GM12878 (cell line): ENCODE measurements around the gene BGLAP. TPM values are rescaled to one million over a fixed set of nuclear protein-coding genes. Genes with fewer than 3 reads are reported as not detected.

Source experiments
- ATAC-seq: fragments of 200-7000 bp; cut with Tn5 transposase; 3 replicates; pipeline ENCODE4 v1.9.1; 2020; ENCODE audit warnings: mild to moderate bottlenecking, moderate library complexity
- BruUV-seq: library from RNA; stranded (reverse); fragments of 400-500 nt; replicated peaks from 2 replicates; lab custom pipeline; 2021; lab: Mats Ljungman, UMichigan
- CTCF ChIA-PET: fragments of 300-600 bp; sonication (Branson Sonifier 250); formaldehyde crosslinking; extraction: SDS; loops from one replicate; lab custom pipeline; 2021; ENCODE audit warnings: inconsistent platforms; lab: Yijun Ruan, JAX
- POLR2A ChIA-PET: fragments of 350-600 bp; formaldehyde crosslinking; extraction: SDS; loops from one replicate; lab custom pipeline; 2021; ENCODE audit warnings: inconsistent platforms; lab: Charles Lee
- RAD21 ChIA-PET: fragments of 300-600 bp; sonication (Branson Sonifier 250); formaldehyde crosslinking; loops from one replicate; lab custom pipeline; 2023; ENCODE audit warnings: antibody characterized with exemption; ENCODE audit not compliant: unreplicated experiment; lab: Charles Lee
- SMC1A ChIA-PET: fragments of 300-600 bp; sonication (Branson Sonifier 250); formaldehyde crosslinking; loops from one replicate; lab custom pipeline; 2023; ENCODE audit not compliant: unreplicated experiment, uncharacterized antibody; lab: Charles Lee
- DNase-seq: peaks from one replicate; pipeline ENCODE4 v3.0.0-alpha.2; 2011; ENCODE audit warnings: low read depth, low spot score
- FAIRE-seq: peaks from 3 replicates; lab custom pipeline; 2011; peaks lifted over from hg19 to GRCh38; lab: Jason Lieb, UNC
- H2AFZ ChIP-seq: 2 replicates; pipeline ENCODE4 v1.6.0; 2011; ENCODE audit warnings: low read depth, low read length, control low read depth; ENCODE audit not compliant: control insufficient read depth
- H3K27ac ChIP-seq: 2 replicates; pipeline ENCODE4 v1.5.1; 2011; ENCODE audit warnings: control low read depth; ENCODE audit not compliant: control insufficient read depth, insufficient read depth
- H3K27me3 ChIP-seq, 2 experiments: replicated peaks in 1 of 2; 2 replicates each; pipeline versions ENCODE4 v1.6.0 to v1.6.1; 2011; ENCODE audit warnings: low read length in 1 of 2; ENCODE audit not compliant: control insufficient read depth in 2 of 2, insufficient read depth in 2 of 2
- H3K36me3 ChIP-seq, 2 experiments: 2 replicates each; pipeline ENCODE4 v1.5.1; 2011; ENCODE audit warnings: low read length in 1 of 2; ENCODE audit not compliant: control insufficient read depth in 2 of 2, insufficient read depth in 2 of 2
- H3K4me1 ChIP-seq: 2 replicates; pipeline ENCODE4 v1.6.1; 2011; ENCODE audit warnings: mild to moderate bottlenecking, low read length, moderate library complexity, mixed read lengths; ENCODE audit not compliant: control insufficient read depth, insufficient read depth
- H3K4me2 ChIP-seq: 2 replicates; pipeline ENCODE4 v1.6.0; 2011; ENCODE audit warnings: control low read depth; ENCODE audit not compliant: control insufficient read depth, insufficient read depth
- H3K4me3 ChIP-seq: fragments of 200-600 bp; sonication (generic); 2 replicates; pipeline ENCODE4 v1.5.1; 2016
- H3K79me2 ChIP-seq: 2 replicates; pipeline ENCODE4 v1.6.0; 2011; ENCODE audit warnings: low read length; ENCODE audit not compliant: control insufficient read depth, insufficient read depth
- H3K9ac ChIP-seq: 2 replicates; pipeline ENCODE4 v1.8.0; 2011; ENCODE audit warnings: low read length, control low read depth, mixed read lengths; ENCODE audit not compliant: control insufficient read depth, insufficient read depth
- H3K9me3 ChIP-seq: replicated peaks from 3 replicates; pipeline ENCODE4 v1.5.1; 2011; ENCODE audit warnings: mild to moderate bottlenecking, low read length; ENCODE audit not compliant: control insufficient read depth, insufficient read depth
- H4K20me1 ChIP-seq: 2 replicates; pipeline ENCODE4 v1.6.0; 2011; ENCODE audit not compliant: control insufficient read depth, insufficient read depth
- EED ChIP-seq: sonication (generic); IDR thresholded peaks from 2 replicates; pipeline ENCODE4 v1.6.1; 2016; ENCODE audit warnings: antibody characterized with exemption, low read depth
- EGR1 ChIP-seq, 2 experiments: IDR thresholded peaks; 1 replicate in 1 of 2; 2 replicates in 1 of 2; pipeline ENCODE4 v1.6.1; 2011 to 2012; ENCODE audit warnings: low read depth in 2 of 2, low read length in 2 of 2, borderline replicate concordance in 1 of 2, mild to moderate bottlenecking in 1 of 2, moderate library complexity in 1 of 2
- MYB ChIP-seq: fragments of 150-350 bp; IDR thresholded peaks from 2 replicates; pipeline ENCODE4 v1.6.1; 2014; ENCODE audit warnings: mild to moderate bottlenecking, low read depth, low read length, borderline replicate concordance
- NR2C2 ChIP-seq: IDR thresholded peaks from 2 replicates; pipeline ENCODE4 v1.6.1; 2011; ENCODE audit warnings: borderline replicate concordance, low read depth; ENCODE audit not compliant: control insufficient read depth, insufficient read length
- POLR2A ChIP-seq: IDR thresholded peaks from 2 replicates; pipeline ENCODE4 v1.6.1; 2011; ENCODE audit warnings: low read depth, mild to moderate bottlenecking, low read length
- RELA ChIP-seq: fragments of 450-650 bp; IDR thresholded peaks from 2 replicates; pipeline ENCODE4 v1.8.0; 2014; ENCODE audit warnings: borderline replicate concordance; ENCODE audit not compliant: partially characterized antibody
- RFX5 ChIP-seq: IDR thresholded peaks from 2 replicates; pipeline ENCODE4 v1.6.1; 2011; ENCODE audit warnings: low read depth, low read length, improper control_type of control experiment
- SMAD5 ChIP-seq: IDR thresholded peaks from 2 replicates; pipeline ENCODE4 v1.6.1; 2016; ENCODE audit warnings: antibody characterized with exemption, low read depth
- SPI1 ChIP-seq: IDR thresholded peaks from 2 replicates; pipeline ENCODE4 v1.6.1; 2011; ENCODE audit warnings: low read depth, mild to moderate bottlenecking, low read length, moderate library complexity, borderline replicate concordance; ENCODE audit not compliant: insufficient read depth
- SREBF2 ChIP-seq: IDR thresholded peaks from 2 replicates; pipeline ENCODE4 v1.6.1; 2012; ENCODE audit warnings: mild to moderate bottlenecking, low read length
- TARDBP ChIP-seq: IDR thresholded peaks from 2 replicates; pipeline ENCODE4 v1.6.1; 2016; ENCODE audit warnings: borderline replicate concordance
- YY1 ChIP-seq: IDR thresholded peaks from 2 replicates; pipeline ENCODE4 v1.6.1; 2011; ENCODE audit warnings: low read depth, mild to moderate bottlenecking, low read length
- ZBTB33 ChIP-seq: fragments of 450-650 bp; IDR thresholded peaks from 2 replicates; pipeline ENCODE4 v1.6.1; 2017; ENCODE audit warnings: mild to moderate bottlenecking
- WGBS: methylation state at CpG from one replicate; pipeline ENCODE4 v1.1.6; 2016; ENCODE audit warnings: low lambda C conversion rate; ENCODE audit not compliant: insufficient replicate concordance, insufficient coverage; ENCODE audit errors: missing lambda C conversion rate; 5-methylcytosine and 5-hydroxymethylcytosine counted together
- in situ Hi-C: fragments of 300-500 bp; cut with MboI; formaldehyde crosslinking; loops from 9 replicates; pipeline ENCODE4 v1.14.3; 2018; ENCODE audit warnings: mixed read lengths
- intact Hi-C: fragments of 100-400 bp; cut with micrococcal nuclease; formaldehyde crosslinking; loops from one replicate; pipeline ENCODE4 v1.14.2; 2022; ENCODE audit not compliant: unreplicated experiment
- polyA plus RNA-seq, 11 experiments: library from polyadenylated mRNA; depleted of rRNA in 4 of 11; unstranded in 6 of 11; stranded (reverse) in 5 of 11; fragments of >200 nt; fragmentation: Nextera tagmentation in 4 of 11; fragmentation: Illumina TruSeq in 1 of 11; extraction: Ambion mirVana in 4 of 11; extraction: Trizol in 1 of 11; gene quantifications; 1 replicate in 1 of 11; 2 replicates in 10 of 11; pipeline versions ENCODE4 v1.2.1 to v1.2.3, GENCODE V29; 2011 to 2016; ENCODE audit warnings: inconsistent platforms in 2 of 11, missing spikeins in 2 of 11, low read depth in 1 of 11
- total RNA-seq, 4 experiments: library from RNA; depleted of rRNA in 3 of 4; stranded (reverse); fragments of >200 nt in 3 of 4; fragmentation: Illumina TruSeq in 1 of 4; extraction: Trizol in 1 of 4; gene quantifications; 2 replicates each; pipeline versions ENCODE4 v1.2.1 to v1.2.3, GENCODE V29; 2013 to 2021
- TF ChIP-seq, protein P1 (sequence below): fragments of 450-650 bp; IDR thresholded peaks from 2 replicates; pipeline ENCODE4 v1.6.1; 2018; ENCODE audit warnings: mild to moderate bottlenecking, low read depth, moderate library complexity; ENCODE audit not compliant: partially characterized antibody
- TF ChIP-seq, protein P2 (sequence below): IDR thresholded peaks from 2 replicates; pipeline ENCODE4 v1.6.1; 2012; ENCODE audit warnings: mild to moderate bottlenecking, low read depth, low read length

Gene BGLAP
- total and polyA plus RNA-seq, 10 of the 15 experiments (the other 5 are each of a cell fraction or from before 2014, with no cell fraction given): 0.20 to 1.8 (median 0.40) TPM; not detected in 3

GRCh38 chr1:156276966-156277381 lies 35.0 kb downstream of the BGLAP start:
- H3K4me1 ChIP-seq: peaks cover 8% of the 10 kb centered on the region; the same call in 1 of the 2 replicates
- FAIRE-seq (no peak), DNase-seq (no peak), ATAC-seq (no peak)
- H2AFZ ChIP-seq: no peak overlapping the region
- in situ Hi-C loops: no loop called here
- no peak overlapping the region for H3K4me2 ChIP-seq
- ChIA-PET SMC1A (no interaction called here), POLR2A (interaction anchor here (0.5 to 0.9 kb wide), 3 partner anchors 11 to 113 kb away, joined by 3 to 4 read pairs (median 4); no protein-coding TSS in a partner anchor), CTCF (no interaction called here), RAD21 (no interaction called here)
- no TSS peak for BruUV-seq
- 81% methylated on average over 6 of the region's 6 CpGs for WGBS
- H3K27ac ChIP-seq: no peak overlapping the region
- no peak overlapping the region for H3K9ac ChIP-seq
- peaks cover 25 to 54% of the 10 kb centered on the region in 2 experiments for H3K36me3 ChIP-seq
- intact Hi-C loops: no loop called here
- no peaks in the 10 kb centered on the region for H4K20me1 ChIP-seq
- no peaks in the 10 kb centered on the region for H3K9me3 ChIP-seq
- H3K79me2 ChIP-seq: peaks cover 34% of the 10 kb centered on the region
- H3K4me3 ChIP-seq: no peak overlapping the region
- no peaks in the 10 kb centered on the region for H3K27me3 ChIP-seq
- TF ChIP-seq, protein P1, sequence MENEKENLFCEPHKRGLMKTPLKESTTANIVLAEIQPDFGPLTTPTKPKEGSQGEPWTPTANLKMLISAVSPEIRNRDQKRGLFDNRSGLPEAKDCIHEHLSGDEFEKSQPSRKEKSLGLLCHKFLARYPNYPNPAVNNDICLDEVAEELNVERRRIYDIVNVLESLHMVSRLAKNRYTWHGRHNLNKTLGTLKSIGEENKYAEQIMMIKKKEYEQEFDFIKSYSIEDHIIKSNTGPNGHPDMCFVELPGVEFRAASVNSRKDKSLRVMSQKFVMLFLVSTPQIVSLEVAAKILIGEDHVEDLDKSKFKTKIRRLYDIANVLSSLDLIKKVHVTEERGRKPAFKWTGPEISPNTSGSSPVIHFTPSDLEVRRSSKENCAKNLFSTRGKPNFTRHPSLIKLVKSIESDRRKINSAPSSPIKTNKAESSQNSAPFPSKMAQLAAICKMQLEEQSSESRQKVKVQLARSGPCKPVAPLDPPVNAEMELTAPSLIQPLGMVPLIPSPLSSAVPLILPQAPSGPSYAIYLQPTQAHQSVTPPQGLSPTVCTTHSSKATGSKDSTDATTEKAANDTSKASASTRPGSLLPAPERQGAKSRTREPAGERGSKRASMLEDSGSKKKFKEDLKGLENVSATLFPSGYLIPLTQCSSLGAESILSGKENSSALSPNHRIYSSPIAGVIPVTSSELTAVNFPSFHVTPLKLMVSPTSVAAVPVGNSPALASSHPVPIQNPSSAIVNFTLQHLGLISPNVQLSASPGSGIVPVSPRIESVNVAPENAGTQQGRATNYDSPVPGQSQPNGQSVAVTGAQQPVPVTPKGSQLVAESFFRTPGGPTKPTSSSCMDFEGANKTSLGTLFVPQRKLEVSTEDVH: no peak
- TF ChIP-seq YY1 (no peak), SMAD5 (no peak), TARDBP (no peak), POLR2A (no peak), EED (no peak), RFX5 (no peak), RELA (no peak), SPI1 (no peak), MYB (no peak), SREBF2 (no peak), EGR1 (IDR thresholded peaks at IDR 0.05; ENCODE audit: borderline replicate concordance in 1 of 2, low read depth in 2 of 2, low read length in 2 of 2) (no peak), NR2C2 (no peak), ZBTB33 (no peak)
- TF ChIP-seq, protein P2, sequence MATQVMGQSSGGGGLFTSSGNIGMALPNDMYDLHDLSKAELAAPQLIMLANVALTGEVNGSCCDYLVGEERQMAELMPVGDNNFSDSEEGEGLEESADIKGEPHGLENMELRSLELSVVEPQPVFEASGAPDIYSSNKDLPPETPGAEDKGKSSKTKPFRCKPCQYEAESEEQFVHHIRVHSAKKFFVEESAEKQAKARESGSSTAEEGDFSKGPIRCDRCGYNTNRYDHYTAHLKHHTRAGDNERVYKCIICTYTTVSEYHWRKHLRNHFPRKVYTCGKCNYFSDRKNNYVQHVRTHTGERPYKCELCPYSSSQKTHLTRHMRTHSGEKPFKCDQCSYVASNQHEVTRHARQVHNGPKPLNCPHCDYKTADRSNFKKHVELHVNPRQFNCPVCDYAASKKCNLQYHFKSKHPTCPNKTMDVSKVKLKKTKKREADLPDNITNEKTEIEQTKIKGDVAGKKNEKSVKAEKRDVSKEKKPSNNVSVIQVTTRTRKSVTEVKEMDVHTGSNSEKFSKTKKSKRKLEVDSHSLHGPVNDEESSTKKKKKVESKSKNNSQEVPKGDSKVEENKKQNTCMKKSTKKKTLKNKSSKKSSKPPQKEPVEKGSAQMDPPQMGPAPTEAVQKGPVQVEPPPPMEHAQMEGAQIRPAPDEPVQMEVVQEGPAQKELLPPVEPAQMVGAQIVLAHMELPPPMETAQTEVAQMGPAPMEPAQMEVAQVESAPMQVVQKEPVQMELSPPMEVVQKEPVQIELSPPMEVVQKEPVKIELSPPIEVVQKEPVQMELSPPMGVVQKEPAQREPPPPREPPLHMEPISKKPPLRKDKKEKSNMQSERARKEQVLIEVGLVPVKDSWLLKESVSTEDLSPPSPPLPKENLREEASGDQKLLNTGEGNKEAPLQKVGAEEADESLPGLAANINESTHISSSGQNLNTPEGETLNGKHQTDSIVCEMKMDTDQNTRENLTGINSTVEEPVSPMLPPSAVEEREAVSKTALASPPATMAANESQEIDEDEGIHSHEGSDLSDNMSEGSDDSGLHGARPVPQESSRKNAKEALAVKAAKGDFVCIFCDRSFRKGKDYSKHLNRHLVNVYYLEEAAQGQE: no peak
